ENCODE results near the gene MYO19.
"Not testable (repeated sequence)": the region's sequence is repeated elsewhere in the genome, so short reads cannot be mapped to it uniquely, and the experiment has no call there.

MYO19 gene

GRCh38 chr17:36527621-36528250, 6.9 kb downstream of the MYO19 start:
- DNase-seq = no peak

GRCh38 chr17:36525888-36526287, 8.8 kb downstream of the MYO19 start:
- no peak for DNase-seq

- DNase-seq = no peak
These were observed 9.6 kb downstream of the MYO19 start for GRCh38 chr17:36525113-36525512.

GRCh38 chr17:36524428-36524876, 10.2 kb downstream of the MYO19 start:
- DNase-seq = no peak

GRCh38 chr17:36523113-36523512, 11.6 kb downstream of the MYO19 start:
- no peak for DNase-seq

- DNase-seq = no peak
These were observed 18.8 kb downstream of the MYO19 start for GRCh38 chr17:36515837-36516236.

GRCh38 chr17:36514856-36515255, 19.8 kb downstream of the MYO19 start:
- no peak for DNase-seq

GRCh38 chr17:36512641-36513040, 22.0 kb downstream of the MYO19 start:
- DNase-seq = no peak

- DNase-seq = no peak
These were observed 23.5 kb downstream of the MYO19 start for GRCh38 chr17:36511216-36511615.

- no peak for DNase-seq
These were observed 24.0 kb downstream of the MYO19 start for GRCh38 chr17:36510636-36511035.

GRCh38 chr17:36509272-36509985, 25.2 kb downstream of the MYO19 start:
- no peak for DNase-seq

GRCh38 chr17:36508439-36508838, 26.2 kb downstream of the MYO19 start:
- not testable (repeated sequence) for DNase-seq

- no peak for DNase-seq
These were observed 27.4 kb downstream of the MYO19 start for GRCh38 chr17:36507266-36507665.

- DNase-seq = no peak
These were observed 27.8 kb downstream of the MYO19 start for GRCh38 chr17:36506831-36507230.

GRCh38 chr17:36506249-36506826, 28.3 kb downstream of the MYO19 start:
- no peak for DNase-seq

- DNase-seq = no peak
These were observed 29.5 kb downstream of the MYO19 start for GRCh38 chr17:36505171-36505570.

- no peak for DNase-seq
These were observed 30.5 kb downstream of the MYO19 start for GRCh38 chr17:36504156-36504545.

- no peak for DNase-seq
These were observed 31.1 kb downstream of the MYO19 start for GRCh38 chr17:36503456-36504155.

GRCh38 chr17:36501963-36502362, 32.7 kb downstream of the MYO19 start:
- no peak for DNase-seq

- DNase-seq = no peak
These were observed 33.3 kb downstream of the MYO19 start for GRCh38 chr17:36501351-36501750.

GRCh38 chr17:36500745-36501225, 33.9 kb downstream of the MYO19 start:
- no peak for DNase-seq

- DNase-seq = no peak
These were observed 35.9 kb downstream of the MYO19 start for GRCh38 chr17:36498560-36499300.

- no peak for DNase-seq
These were observed 36.5 kb downstream of the MYO19 start for GRCh38 chr17:36498155-36498554.

All from NCI-H1092 (cell line).